Fibroblast of skin of left biceps (primary cell): Measurements from ENCODE around the gene RIOX2.
"Not testable (repeated sequence)": the region's sequence is repeated elsewhere in the genome, so short reads cannot be mapped to it uniquely, and the experiment has no call there.

ENCODE experiments used
- DNase-seq, 2 experiments: peaks; one replicate each; pipeline ENCODE4 v3.0.0-alpha.2; 2013; ENCODE audit warnings: low read depth in 2 of 2

The RIOX2 gene

DNA sequence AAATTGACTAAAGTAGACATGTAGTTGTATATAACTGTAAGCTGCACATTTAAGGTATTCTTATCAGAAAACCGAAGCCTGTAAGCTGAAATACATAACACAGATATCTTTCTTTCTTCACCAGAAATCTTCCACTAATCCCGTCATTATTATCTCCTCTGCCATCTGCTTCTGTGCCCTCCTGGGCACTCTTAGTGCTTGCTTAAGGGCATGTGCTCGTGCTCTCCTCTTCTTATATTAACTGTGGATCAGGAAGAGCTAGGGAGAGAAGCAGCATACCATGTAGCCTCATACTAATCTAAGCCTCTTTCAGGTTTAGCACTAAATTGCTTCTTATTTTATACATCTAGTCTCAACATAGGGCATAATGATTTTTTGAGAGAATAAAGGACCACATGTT is 60.8 kb downstream of the RIOX2 start:
- DNase-seq = no peak

DNA sequence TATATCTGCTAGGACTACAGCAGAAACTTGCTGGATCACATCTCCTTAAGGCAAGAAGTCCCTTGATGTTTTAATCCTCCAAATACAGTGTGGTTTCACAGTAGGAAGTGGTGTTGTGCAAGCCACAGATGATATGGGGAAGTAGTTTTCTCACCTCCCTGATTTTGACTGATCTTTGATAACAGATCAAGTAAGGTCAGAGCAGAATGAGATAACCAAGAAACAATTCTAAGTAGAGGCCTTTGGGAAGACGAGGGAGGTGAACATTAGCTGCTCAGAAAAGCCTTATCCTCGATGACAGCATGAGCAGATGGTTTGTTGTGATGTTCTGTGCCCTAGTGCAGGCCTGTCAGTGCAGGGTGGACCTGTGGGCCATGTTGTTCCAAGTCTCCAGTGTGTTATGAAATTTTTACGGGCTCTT is 61.3 kb downstream of the RIOX2 start:
- no peak for DNase-seq

DNA sequence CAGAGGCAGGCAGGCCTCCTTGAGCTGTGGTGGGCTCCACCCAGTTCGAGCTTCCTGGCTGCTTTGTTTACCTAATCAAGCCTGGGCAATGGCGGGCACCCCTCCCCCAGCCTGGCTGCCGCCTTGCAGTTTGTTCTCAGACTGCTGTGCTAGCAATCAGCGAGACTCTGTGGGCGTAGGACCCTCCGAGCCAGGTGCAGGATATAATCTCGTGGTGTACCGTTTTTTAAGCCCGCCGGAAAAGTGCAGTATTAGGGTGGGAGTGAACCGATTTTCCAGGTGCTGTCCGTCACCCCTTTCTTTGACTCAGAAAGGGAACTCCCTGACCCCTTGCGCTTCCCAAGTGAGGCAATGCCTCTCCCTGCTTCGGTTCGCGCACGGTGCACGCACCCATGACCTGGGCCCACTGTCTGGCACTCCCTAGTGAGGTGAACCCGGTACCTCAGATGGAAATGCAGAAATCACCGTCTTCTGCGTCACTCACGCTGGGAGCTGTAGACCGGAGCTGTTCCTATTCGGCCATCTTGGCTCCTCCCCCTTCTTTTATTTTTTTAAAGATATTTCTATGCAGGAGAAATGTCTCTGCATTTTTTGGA is 61.9 kb downstream of the RIOX2 start:
- DNase-seq = not testable (repeated sequence)

DNA sequence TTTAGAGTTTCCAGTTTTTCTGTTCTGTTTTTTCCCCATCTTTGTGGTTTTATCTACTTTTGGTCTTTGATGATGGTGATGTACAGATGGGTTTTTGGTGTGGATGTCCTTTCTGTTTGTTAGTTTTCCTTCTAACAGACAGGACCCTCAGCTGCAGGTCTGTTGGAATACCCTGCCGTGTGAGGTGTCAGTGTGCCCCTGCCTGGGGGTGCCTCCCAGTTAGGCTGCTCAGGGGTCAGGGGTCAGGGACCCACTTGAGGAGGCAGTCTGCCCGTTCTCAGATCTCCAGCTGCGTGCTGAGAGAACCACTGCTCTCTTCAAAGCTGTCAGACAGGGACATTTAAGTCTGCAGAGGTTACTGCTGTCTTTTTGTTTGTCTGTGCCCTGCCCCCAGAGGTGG is 62.4 kb downstream of the RIOX2 start:
- not testable (repeated sequence) for DNase-seq

DNA sequence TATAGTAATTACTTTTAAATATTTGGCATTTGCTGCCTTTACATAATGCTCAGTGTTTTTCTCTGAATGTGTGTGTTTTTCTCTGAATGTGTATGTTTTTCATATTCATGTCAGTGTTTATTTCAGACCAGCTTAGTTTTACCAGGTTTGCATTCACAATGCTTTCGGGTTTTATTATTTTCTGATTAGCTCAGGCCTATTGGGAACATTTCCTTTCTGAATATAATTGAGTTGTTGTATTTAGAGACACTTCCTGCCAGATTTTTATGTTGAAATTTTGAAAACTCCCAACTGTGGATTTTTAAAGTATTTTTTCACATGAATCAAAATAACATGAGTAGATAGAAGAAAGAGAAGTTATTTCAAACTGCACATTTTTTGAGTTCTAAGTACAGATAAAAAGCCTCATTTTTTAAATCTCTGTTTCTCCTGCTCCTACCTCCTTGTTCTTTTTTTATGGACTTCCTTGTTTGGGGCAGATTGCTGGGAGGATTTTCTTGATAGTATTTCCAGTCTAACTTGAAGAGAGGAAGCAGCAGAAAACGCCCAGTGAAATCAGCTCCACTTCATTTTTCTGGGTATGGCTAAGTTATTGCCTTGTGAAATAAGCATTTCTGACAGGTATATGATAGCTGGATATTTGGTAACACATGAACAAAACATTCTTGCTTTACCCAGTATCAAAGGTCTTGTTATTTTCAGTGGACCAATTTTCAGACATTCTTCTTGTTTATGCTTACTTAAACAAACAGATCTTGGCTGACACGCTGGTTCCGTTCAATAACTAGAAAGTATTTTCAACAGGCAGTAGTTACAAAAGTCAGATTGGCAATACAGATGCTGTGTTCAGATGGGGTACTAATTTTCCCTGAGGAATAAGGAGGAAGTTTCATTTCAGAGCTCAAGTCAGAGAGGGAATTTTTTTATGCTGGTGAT is 70.7 kb downstream of the RIOX2 start:
- DNase-seq = no peak

DNA sequence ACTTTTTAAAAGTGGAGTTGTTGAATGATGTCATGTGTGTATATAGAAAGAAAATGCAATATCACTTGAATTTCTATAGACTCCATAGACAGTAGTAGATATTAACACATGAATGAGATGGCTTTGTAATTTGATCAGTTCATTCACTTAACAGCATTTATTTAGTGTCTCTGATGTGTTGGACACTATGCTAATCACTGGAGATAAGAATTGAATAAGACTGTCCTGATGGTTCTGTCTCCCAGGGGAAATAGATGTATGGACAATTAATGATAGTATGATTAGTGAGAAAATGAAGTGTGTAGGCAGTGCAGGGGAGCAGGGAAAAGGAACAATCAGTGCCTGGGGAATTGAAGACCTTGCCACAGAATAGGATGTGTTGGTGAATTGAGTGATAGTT is 72.9 kb downstream of the RIOX2 start:
- no peak for DNase-seq

DNA sequence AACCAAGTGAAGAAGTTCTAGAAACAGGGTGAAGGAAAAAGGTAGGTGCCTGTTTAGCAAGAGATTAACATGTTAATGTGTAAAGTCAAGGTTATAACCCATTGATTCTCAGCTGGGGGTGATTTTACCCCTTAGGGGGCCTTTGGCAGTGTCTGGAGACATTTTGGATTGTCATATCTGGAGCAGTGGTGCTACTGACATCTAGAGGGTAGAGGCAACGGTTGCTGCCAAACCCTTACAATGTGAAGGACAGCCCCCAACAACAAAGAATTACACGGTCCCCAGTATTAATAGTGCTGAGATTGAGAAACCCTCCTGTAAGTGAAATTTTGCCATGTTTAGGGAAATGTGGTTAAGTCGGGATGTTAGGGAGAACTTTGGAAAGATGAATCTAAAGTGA is 75.7 kb downstream of the RIOX2 start:
- DNase-seq = no peak

DNA sequence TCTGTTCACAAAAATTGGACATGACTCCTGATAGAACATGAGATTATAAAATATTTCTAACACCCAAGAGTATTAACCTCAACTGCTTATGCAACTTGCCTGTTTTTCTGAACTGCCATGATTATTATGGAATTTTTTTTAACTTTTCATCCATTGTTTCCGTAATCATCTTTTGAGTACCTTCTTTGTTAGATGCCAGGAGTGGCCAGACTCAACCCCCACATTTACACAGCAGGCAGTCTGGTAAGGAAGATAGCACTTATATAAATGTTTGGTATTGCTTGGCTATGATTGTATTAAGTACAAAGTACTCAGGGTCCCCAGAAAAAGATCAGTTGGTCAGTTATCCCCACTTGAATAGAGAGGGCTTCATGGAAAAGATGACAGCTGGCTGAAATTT is 76.1 kb downstream of the RIOX2 start:
- DNase-seq = no peak

DNA sequence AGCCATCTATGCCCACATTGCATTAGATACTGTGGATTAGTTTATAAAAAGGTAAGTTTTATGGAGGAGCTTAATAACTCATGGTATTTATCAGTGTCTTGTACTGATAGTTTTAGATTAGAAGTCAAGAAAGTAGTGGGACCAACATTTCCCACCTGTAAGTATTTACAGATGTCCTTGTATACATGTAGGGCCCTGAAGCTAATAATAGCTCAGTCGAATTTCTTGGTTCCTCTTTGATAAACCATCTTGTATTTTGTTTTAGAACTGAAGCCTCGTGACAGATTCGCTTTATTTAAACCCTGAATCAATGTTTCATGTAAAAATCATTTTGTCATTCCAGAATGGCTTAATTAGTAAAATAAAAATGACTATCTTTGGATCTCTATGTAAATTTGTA is 77.0 kb downstream of the RIOX2 start:
- no peak for DNase-seq

DNA sequence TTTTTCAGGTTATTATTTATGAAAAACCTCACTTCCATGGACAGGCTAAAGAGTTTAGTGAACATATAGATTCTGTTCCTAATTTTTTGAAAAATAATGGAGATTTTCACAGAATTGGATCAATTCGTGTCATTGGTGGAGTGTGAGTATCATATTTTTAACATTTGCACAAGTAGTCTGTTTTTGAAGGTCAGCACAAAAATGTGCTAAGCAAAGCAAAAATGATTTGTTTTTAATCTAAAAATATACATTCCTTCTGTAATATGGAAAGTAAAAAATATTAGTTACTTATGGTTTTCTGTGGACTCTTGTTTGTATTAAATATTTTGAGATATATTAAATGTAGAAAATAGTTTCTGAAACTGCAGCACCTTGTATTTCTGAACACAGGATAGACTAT is 79.4 kb downstream of the RIOX2 start:
- DNase-seq = no peak
